GM19397 (cell line): ENCODE results near the gene CHST13.

Experiments used
- ATAC-seq: cut with Tn5 transposase; IDR thresholded peaks from one replicate; pipeline ENCODE4 v1.9.1; 2021; ENCODE audit warnings: mild to moderate bottlenecking, moderate library complexity; ENCODE audit not compliant: unreplicated experiment

CHST13 gene

DNA sequence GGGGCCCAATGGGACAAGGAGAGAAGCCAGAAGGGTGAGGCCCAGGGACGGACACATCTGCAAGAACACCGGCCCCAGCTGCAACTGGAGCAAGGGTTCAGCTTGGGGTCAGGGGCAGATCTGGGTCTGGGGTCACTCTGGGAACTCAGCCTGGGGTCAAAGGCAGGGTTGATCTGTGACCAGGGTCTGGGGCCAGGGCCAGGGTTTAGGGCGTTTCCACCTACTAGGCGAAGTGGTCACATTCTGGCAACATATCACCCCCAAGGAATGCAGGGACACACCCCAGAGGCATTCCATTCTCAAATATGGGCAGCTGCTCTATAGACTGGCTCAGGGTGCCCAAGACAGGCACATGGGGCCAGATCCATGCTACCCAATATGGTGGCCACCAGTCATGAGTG lies 15.4 kb upstream of the CHST13 start:
- ATAC-seq = no peak

DNA sequence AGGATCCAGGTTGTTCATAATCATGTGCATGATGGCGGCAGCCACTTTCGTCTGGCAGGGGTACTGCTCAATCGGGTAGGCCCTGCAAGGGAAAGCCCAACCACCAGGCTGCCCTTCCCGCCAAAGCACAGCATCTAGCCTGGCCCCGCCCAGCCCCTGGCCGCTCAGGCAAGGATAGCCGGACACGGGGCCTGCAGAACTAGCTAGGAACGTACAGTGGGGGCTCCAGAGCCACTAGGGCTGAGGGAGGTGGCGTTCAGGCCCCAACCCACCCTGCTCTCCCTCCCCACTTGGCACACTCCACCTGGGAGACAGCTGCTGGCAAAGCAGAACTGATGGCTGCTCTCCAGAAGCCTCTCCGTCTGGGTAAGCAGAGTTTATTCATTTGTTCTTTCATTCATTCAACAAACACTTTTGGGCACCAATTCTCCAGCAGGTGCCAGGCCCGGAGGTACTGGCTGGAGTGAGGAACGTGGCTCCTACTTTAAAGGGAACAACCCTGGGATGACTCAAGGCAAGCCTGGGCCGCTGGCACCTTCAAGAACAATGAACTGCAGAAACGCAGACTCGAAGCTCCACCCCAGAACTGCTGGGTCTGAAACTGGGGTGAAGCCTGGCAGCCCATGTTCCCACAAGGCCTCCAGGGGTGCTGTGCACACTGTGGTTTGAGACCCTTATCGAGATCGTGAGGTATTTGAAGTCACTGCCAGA lies 14.2 kb upstream of the CHST13 start:
- ATAC-seq = no peak

DNA sequence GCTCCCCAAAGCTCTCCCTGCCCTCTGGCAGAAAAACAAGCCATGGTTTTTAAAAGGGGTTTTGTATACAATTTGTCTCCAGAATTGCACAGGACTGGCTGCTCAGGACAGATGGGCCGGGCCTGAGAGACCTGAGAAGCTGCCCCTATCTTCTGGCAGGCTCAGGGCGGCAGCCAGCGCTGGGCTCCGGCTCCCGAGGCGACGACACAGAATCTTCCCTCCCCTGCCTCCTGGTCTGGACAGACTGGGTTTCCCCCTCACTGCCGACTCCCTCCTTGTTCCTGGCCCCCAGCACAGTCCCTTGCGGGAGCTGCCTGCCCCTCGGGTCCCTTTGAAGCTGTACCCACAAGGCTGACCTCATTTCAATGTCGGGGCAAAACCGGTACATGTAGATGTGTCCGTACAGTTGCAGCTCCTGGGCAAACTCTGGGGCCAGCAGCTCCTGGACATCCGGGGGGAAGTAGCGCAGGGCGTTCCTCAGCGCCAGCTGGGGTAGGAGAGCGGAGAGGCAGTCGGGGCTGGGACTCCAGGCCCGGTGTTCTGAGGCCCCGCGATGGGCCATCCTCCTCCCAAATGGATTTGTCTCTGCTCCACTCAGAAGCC lies 13.5 kb upstream of the CHST13 start:
- no peak for ATAC-seq

DNA sequence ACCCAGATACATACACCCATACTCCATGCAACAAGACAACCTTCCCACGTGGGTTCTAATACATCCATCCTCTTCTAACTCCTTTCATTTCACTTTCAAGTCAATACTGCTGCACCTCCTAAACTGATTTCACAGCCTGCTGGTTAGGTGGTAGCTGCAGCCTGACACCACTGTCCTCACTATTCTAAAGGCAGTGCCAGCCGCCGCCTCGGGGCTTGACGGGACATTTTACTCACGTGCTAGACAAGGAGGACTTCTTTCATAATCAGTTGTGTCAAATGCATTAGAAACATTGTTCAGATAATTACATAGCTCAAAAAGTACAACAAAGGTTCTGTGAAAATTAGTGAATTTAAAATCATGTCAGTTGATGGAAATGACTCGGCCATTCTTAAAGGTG lies 12.7 kb upstream of the CHST13 start:
- no peak for ATAC-seq

DNA sequence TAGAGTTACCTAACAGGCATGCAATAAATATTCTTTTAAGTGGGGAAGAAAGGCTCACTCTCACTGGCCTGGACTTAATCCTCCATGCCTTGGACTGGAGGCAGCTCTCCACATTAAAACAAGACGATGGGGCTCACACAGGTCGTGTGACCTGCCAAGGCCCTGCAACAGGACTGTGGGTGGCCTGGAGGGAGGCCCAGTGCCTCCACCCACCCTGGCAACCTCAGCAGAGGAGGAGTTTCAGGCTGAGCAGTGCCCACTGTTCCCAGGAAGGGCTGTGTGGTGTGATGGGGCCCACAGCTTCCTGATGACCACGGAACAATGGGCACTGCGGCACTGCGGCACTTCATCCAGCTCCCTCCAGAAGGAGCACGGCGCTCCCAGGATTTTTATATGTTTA lies 11.9 kb upstream of the CHST13 start:
- ATAC-seq = no peak

DNA sequence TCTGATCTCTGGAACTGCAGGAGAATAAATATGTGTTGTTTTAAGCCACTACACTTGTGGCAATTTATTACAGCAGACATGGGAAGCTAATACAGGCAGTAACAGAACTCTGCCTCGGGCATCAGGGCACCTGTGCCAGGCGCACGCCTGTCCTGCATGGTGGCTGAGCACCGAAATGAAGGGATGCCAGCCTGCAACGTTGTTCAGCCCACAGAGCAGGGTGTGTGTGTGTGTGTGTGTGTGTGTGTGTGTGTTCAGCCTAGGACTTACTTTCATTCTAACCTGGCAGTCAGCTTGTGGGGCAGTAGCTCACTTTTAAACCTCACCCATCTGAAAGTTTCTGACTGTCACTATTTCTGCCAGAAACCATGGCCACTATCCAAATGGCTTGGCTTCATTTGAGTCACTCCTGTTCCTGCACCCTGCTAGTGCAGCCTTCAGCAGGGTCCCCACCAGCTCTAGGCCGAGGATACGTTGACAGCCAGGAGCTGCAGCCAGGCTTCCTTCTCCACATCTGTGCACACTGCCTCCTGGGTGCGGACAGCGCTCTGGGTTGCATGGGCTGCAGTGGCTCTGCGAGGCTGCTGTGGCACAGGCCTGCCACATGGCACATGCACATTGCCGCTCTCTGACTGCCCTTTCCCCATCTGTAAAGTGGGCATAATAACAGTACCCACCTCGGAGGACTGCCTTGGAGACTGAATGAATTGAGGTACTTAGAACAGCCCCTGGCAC lies 10.9 kb upstream of the CHST13 start:
- no peak for ATAC-seq

DNA sequence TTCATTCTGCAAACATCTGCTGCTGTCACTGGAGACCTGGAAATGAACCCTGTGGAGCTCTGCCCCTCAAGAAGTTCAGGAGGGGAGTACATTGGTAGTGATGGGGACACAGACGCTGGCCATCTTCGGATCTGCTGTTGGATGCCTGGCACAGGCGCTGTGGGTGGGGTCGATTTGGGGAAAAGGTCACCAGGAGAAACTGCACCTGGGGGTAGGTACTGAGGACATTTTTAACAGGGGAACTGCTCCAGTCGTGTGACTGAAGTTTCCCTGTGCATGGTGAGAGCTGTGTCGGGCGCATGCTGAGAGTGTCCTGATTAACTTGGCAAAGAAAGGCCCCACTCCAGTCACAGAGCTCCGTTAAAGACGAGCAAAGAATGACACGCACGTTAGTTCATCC lies 9.8 kb upstream of the CHST13 start:
- no peak for ATAC-seq

DNA sequence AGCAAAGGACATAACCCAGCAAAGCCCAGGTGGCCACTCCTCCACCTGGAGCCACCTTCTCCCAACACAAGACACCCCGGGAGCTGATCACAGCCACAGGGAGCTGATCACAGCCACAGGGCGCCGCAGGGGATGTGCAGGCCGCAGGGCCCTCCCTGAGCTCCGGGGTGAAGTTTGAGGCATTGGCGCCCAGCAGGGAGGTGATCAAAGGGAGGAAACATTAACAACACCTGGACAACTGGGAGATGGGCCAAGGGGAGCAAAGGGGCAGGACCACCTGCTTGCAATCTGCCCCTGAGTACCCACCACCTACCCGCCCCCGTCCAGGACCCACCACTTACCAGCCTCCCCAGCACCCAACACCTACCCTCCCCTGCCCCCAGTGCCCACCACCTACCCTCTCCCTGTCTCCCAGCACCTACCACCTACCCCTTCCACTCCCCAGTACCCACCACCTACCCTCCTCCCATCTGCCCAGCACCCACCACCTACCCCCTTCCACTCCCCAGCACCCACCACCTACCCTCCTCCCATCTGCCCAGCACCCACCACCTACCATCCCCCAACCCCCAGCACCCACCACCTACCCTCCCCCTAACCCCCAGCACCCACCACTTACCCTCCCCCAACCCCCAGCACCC lies 8.8 kb upstream of the CHST13 start:
- no peak for ATAC-seq

DNA sequence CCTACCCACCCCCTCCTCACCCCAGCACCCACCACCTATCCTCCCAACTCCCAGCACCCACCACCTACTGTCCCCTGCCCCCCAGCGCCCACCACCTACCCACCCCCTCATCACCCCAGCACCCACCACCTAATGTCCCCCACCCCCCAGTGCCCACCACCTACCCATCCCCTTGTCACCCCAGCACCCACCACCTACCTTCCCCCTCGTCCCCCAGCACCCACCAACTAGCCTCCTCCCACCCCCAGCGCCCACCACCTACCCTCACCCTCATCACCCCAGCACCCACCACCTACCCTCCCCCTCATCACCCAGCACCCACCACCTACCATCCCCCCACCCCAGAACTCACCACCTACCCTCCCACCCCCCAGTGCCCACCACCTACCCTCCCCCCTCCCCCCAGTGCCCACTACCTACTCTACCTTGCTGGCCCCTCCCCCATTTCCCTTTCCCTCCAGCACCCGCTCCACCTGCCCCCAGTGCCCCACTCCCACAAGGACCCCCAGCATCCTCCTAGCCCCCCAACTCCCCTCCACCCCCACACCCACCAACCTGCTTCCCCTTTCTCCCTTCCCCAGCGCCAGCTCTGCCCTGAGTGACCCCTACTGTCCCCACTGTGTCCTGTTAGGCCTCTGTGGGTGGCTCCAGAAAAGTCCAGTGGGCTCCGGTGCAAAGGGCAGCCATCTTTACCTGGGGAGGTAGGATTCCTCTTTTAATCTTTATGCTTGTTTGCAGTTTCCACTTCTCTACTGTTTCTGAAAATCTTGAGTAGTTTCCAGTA lies 7.6 kb upstream of the CHST13 start:
- no peak for ATAC-seq

DNA sequence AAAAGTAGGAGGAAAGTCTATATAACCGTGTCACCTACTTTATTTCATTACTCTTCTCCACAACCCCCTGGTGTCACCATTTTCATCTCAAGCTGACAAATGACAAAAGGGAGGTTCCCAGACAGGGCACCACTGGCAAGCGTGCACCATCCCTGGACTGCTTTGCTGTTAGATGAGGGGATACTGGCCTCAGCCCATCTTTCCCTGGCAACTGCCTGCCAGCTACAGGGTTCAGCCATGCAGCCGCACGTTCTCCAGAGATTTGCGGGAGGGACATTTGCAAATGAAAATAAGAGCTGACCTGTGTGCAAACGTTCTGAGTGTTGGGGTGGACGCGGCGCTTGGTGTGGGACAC lies 7.0 kb upstream of the CHST13 start:
- ATAC-seq = no peak

DNA sequence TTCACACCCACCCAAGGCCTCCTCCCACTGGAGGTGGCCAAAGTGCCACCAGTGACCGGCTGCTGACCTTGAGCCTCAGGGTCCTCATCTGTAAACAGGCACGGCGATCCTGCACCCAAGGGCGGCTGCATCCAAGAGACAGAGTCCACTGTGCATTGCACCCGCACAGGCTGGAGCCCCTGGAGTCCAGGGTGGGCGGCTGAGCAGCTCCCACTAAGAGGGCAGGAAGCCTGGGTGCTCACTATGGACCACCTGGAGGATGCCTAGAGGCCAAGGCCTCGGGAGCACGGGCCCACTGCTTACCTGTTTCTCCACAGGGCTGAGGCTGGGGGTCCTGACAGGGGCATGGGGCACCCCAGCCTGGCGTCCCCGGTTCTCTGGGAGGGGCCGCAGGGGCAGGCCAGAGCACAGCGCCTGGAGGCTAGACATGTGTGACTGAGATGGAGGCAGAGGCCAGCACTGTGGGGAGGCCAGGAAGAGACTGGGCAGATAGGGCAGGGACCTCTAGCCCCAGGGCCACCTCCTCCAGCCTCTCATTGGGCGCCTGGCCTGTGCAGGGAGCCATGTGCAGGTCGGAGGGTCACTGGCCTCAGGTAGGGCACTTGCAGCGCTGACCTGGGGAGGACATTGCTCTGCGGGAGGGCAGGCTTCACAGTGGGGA lies 6.5 kb upstream of the CHST13 start, which contains the start of gene UROC1:
Gene UROC1, minus strand, starts transcription at position 483 of the 661 bp plus-strand sequence. Its CDS starts 54 bp downstream, at position 429.
- no peak for ATAC-seq

DNA sequence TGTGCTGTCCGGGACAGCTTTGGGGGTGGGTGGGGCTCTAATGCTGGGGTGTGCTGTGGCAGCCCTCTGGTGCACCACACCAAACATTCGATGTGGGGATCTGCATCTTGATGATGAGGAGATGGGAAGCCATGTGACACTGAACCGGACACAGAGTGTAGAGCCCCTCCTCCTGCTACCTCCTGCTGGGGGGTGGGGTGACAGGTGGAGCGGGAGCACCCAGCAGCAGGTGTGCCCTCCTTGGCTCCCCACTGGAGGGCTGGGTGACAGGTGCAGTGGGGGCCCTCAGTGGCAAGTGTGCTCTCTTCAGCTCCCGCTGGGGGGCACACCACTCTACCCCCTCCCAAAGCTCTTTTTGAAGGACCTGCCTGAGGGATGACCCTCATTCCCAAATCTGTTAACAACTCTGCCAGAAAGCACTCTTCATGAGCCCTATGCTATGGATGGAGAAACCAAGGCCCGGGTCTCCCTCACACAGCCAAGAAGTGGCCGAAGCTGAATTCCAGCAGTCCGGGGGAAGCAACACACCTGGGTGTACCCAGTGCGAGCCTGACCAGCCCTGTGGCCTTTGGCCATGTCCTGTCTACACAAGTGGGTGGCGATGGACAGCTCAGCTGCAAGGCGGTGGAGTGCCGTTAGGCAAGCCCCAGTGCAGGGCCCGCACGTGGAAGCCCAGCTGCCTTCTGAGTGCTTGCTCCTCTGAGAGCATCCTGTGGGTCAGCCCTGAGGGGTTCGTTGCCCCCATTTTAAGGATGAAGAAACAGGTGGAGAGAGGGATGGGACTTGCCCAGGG lies 5.8 kb upstream of the CHST13 start:
- ATAC-seq = no peak

DNA sequence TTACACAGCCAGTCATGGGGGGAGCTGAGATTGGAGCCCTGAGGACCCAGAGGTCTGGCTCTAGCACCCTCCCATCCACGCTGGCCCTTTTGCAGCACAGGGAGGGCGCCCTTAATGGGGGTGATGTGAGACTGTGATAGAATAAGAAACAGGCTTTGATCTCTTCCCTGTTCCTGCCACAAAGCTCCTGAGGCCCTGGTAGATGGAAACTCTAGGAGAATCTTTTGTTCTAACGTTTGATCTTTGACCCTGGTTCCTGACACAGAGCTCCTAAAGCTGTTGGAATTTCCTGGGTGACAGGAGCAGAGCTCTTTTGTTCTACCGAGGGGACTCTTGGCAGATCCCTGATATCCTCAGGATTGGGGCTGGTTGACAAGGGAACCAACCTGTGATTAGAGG lies 5.2 kb upstream of the CHST13 start:
- no peak for ATAC-seq

DNA sequence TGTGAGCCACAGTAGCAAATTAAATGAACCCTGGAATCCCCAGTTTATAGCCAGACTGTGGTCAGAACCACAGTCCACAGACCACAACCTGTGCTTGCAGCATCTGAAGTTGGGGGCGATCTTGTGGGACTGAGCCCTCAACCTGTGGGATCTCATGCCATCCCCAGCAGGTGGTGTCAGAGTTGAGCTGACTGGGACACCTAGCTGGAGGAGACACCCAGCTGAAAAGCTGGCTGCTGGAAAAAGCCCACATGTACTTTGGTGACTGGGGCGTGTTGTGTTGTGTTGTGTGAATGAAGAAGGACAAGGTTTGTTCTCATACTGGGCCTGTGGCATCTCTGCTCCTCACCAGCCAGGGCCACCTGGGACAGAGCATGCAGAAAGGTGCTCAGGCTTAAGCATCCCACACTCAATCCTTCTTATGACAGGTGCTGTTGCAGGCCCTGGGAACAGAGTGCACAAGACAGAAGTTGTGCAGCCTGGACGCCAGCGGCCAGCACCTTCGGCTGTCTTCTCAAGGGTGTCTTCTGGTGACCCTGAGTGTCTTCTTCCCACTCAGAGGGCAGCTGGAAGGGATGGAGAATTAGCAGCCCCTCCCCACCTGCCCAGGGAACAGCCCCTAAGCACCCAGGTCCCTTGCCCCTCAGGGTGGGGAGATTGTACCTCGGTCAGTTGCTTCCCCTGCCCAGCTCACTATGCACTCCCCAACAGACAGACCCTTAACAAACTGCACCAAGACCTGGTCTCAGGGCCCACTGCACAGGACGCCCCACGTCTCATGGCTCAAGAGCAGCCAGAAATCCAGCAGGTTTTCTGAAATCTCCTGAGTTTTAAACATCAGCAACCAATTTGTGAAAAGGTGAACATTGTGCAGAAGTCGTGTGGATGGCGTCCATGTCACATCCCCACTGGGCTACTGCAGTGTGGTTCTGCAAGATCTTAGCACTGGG lies 4.2 kb upstream of the CHST13 start:
- ATAC-seq = no peak

DNA sequence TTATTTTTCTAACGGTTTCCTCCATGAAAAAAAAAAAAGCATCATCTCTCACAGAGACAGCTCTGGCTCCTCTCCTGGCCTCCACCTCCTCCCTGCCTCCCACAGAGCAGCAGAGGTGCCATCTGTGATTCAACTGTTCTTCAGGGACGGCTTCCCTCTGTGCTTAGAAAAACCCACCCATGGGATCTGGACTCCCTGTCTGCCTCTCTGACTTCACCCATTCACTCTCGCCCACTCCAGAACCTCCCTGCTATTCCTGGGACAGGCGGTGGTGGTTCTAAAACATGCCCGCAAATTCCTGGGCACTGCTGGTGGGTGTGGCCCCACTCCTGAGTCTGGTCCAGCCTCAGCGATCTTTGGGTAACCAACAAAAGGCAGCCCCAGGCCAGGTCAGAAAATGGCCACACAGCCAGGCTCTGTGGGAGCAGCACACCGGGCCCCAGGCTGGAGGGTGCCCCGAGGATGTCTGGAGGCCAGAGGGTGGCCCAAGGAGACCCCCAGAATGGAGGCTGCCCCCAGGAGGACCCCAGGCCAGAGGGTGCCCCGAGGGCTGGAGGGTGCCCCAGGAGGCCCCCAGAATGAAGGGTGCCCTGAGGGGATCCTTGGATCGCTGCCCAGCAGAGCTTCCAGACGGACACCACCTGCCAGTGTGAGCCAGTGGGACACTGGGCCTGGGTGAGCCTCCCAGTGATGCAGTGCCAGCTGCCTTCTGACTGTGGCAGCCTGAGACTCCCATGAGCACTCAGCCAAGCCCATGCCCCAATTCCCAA lies 2.6 kb upstream of the CHST13 start:
- ATAC-seq = no peak

DNA sequence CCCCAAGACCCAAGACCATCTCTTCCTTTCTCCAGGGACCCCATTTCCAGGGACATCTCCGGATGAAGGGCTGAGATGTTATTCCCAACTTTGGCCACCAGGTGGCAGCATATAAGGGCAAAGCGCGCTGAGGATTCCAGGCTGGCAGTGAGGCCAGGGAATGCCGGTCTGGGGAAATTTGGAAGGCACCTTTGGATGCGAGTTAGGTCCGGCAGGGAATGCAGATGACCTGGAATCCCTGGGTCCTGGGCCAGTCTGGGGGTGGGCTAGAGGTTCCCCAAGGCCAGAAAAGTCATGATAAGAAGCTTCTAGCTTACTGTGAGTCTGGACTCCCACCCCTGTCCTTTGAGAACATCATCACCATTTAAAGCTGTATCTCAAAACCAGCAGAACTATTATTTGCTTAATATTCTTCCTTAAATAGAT lies 1.6 kb upstream of the CHST13 start:
- no peak for ATAC-seq

DNA sequence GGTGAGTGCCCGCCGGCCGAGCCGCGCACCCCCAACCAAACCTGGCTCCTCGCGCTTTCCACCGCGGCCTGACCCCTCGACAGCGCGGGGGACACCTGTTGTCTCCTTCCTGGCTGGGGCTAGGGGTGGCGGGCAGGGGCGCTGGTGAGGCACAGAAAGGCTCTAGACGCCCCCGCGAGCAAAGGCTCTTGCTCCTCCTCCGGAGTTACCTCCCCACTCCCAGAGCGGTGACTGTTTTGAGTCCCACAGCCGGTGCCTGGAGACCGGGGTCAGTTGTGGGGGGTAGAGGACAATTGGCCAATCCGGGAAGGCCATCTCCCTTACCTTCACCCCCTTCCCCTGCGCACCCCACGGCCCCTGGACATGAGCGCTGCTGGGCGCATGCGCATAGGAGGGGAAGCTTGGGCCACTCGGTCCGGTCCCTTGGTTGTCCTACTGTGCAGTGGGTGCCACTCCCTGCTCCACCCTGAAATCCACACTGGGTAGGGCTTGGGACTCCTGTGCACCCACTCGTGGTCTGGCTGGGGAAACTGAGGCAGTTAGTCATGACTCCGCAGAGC lies 554 bp downstream of the CHST13 start:
- no peak for ATAC-seq
